H7 (cell line): ENCODE data around the gene OR5AN1. TPM values are rescaled to one million over a fixed set of nuclear protein-coding genes. Genes with fewer than 3 reads are reported as not detected.

ENCODE experiments used
- DNase-seq: peaks from one replicate; pipeline ENCODE4 v3.0.0; 2012
- H3K27me3 ChIP-seq: 2 replicates; pipeline ENCODE4 v1.6.0; 2011; ENCODE audit warnings: mild to moderate bottlenecking, low read length; ENCODE audit not compliant: control insufficient read depth, insufficient read depth
- H3K36me3 ChIP-seq: replicated peaks from 2 replicates; pipeline ENCODE4 v1.5.1; 2011; ENCODE audit warnings: low read length; ENCODE audit not compliant: control insufficient read depth, insufficient read depth
- H3K4me3 ChIP-seq: 2 replicates; pipeline ENCODE4 v1.5.1; 2011; ENCODE audit warnings: low read depth, mild to moderate bottlenecking, control low read depth, low read length, moderate library complexity; ENCODE audit not compliant: insufficient read depth
- total RNA-seq: library from RNA; depleted of rRNA; stranded (reverse); fragments of >200 nt; shearing (Covaris generic); gene quantifications from 2 replicates; pipeline ENCODE4 v1.2.3, GENCODE V29; 2014; rRNA removed

OR5AN1 gene
- total RNA-seq, 1 experiment from 2014 or later = not detected

- H3K4me3 ChIP-seq = no peak overlapping the region
- H3K27me3 ChIP-seq = no peaks in the 10 kb centered on the region
- H3K36me3 ChIP-seq = no peaks in the 10 kb centered on the region; the same call in 1 of the 2 replicates
- no peak for DNase-seq
These were observed 42.0 kb downstream of the OR5AN1 start for GRCh38 chr11:59400461-59401261.

- no peaks in the 10 kb centered on the region; the same call in 1 of the 2 replicates for H3K36me3 ChIP-seq
- no peak overlapping the region for H3K4me3 ChIP-seq
- DNase-seq = no peak
- H3K27me3 ChIP-seq = no peaks in the 10 kb centered on the region
These were observed 42.5 kb downstream of the OR5AN1 start for GRCh38 chr11:59401262-59401552.

DNA sequence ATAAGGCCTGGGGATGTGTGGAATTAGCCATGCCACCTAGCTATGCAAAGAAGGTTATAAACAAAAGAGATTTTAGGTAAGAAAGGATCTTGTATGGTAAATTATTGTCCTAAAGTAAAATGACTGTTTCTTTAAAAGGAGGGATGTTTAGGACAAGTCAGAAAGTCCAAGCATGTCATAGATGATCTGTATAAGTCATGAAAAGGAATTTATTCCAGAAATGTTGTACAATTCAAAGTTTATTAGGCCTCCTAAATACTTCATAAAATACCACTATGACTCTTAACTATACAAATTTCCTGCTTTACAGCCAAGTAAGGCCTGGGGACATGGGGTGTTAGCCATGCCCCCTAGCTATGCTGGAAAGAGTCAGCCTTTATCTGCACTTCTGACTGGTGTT is 44.9 kb downstream of the OR5AN1 start:
- H3K4me3 ChIP-seq = no peak overlapping the region
- no peaks in the 10 kb centered on the region; the same call in 1 of the 2 replicates for H3K36me3 ChIP-seq
- DNase-seq = no peak
- H3K27me3 ChIP-seq = no peaks in the 10 kb centered on the region

DNA sequence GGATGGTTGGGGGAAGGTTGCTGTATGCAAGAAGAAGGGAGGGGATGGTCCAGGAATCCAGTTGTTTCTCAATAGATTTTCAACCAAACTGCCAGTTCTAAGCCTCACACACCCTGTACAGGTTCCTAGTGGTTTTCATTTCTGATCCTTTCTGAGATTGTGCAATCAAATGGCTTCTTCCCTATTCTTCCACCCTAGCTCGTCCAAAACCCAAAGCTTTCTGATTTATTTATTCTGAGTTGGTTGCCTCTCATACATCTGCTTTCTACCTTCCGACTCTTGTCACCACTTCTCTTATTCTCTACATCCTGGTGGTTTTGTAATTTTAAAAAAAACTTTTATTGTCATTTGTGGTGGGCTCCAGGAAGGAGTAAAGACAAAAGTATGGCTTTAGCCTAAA is 55.0 kb downstream of the OR5AN1 start:
- Histone ChIP-seq H3K4me3 (no peak overlapping the region), H3K27me3 (no peaks in the 10 kb centered on the region), H3K36me3 (no peaks in the 10 kb centered on the region)
- DNase-seq = no peak

DNA sequence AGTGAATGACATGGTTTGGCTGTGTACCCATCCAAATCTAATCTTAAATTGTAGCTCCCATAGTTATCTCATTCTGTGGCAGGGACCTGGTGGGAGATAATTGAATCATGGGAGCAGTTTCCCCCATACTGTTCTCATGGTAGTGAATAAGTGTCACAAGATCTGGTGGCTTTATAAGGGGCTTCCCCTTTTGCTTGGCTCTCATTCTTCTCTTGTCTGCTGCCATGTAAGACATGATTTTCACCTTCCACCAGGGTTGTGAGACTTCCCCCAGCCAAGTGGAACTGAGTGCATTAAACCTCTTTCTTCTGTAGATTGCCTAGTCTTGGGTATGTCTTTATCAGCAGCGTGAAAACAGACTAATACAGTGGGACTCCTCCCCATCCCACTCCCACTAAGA is 56.4 kb downstream of the OR5AN1 start:
- no peaks in the 10 kb centered on the region for H3K36me3 ChIP-seq
- no peak for DNase-seq
- no peaks in the 10 kb centered on the region for H3K27me3 ChIP-seq
- H3K4me3 ChIP-seq = no peak overlapping the region

- no peaks in the 10 kb centered on the region for H3K27me3 ChIP-seq
- H3K4me3 ChIP-seq = no peak overlapping the region
- no peaks in the 10 kb centered on the region for H3K36me3 ChIP-seq
- no peak for DNase-seq
These were observed 57.9 kb downstream of the OR5AN1 start for GRCh38 chr11:59416613-59417012.

- DNase-seq = no peak
- no peaks in the 10 kb centered on the region for H3K36me3 ChIP-seq
- H3K4me3 ChIP-seq = no peak overlapping the region
- H3K27me3 ChIP-seq = no peaks in the 10 kb centered on the region
These were observed 58.3 kb downstream of the OR5AN1 start for GRCh38 chr11:59417023-59417422.

GRCh38 chr11:59418156-59418555 is 59.5 kb downstream of the OR5AN1 start:
- H3K27me3 ChIP-seq = no peaks in the 10 kb centered on the region
- H3K4me3 ChIP-seq = no peak overlapping the region
- DNase-seq = no peak
- H3K36me3 ChIP-seq = no peaks in the 10 kb centered on the region

Other genes with a start within 250 kb of the OR5AN1 start
- gene FAM111A, start 216.0 kb upstream of the OR5AN1 start, total RNA-seq = 9.2 and 11.0 TPM in 2 replicates
- 4.9 and 7.6 TPM in 2 replicates for gene DTX4, start 186.8 kb upstream of the OR5AN1 start, total RNA-seq
- gene MPEG1, start 146.0 kb upstream of the OR5AN1 start, total RNA-seq = not detected in 2 replicates
- gene OR5A2, start 67.5 kb downstream of the OR5AN1 start, total RNA-seq = not detected in 2 replicates
- not detected in 2 replicates for gene OR5A1, start 77.6 kb downstream of the OR5AN1 start, total RNA-seq
- gene OR4D6, start 98.1 kb downstream of the OR5AN1 start, total RNA-seq = not detected in 2 replicates
- gene OR4D10, start 114.4 kb downstream of the OR5AN1 start, total RNA-seq = not detected in 2 replicates
- not detected in 2 replicates for gene OR4D11, start 144.7 kb downstream of the OR5AN1 start, total RNA-seq
- gene OR4D9, start 152.6 kb downstream of the OR5AN1 start, total RNA-seq = not detected in 2 replicates